Lower lobe of right lung (tissue), 2 donors: ENCODE results near the gene ECHS1. TPM values are rescaled to one million over a fixed set of nuclear protein-coding genes. Genes with fewer than 3 reads are reported as not detected.

Experiments used
- ATAC-seq, 2 donors: fragments of 200-7000 bp; cut with Tn5 transposase; one replicate each; pipeline ENCODE4 v1.9.1; 2020 to 2022; ENCODE audit warnings: mild to moderate bottlenecking in 2 of 2, moderate library complexity in 2 of 2
- DNase-seq: peaks from one replicate; pipeline ENCODE4 v3.0.0-alpha.2; 2020
- H3K27ac ChIP-seq: fragments of 200-600 bp; one replicate; pipeline ENCODE4 v1.8.0; 2022
- H3K27me3 ChIP-seq: fragments of 200-600 bp; one replicate; pipeline ENCODE4 v1.8.0; 2022; ENCODE audit warnings: low read depth
- H3K36me3 ChIP-seq: fragments of 200-600 bp; one replicate; pipeline ENCODE4 v1.8.0; 2022; ENCODE audit warnings: mild to moderate bottlenecking
- H3K4me1 ChIP-seq: fragments of 200-600 bp; one replicate; pipeline ENCODE4 v1.8.0; 2022
- H3K4me3 ChIP-seq: fragments of 200-600 bp; one replicate; pipeline ENCODE4 v1.8.0; 2022; ENCODE audit warnings: mild to moderate bottlenecking
- H3K9me3 ChIP-seq: fragments of 200-600 bp; one replicate; pipeline ENCODE4 v1.8.0; 2022
- CTCF ChIP-seq: fragments of 200-600 bp; IDR thresholded peaks from one replicate; pipeline ENCODE4 v1.8.0; 2022; ENCODE audit warnings: antibody characterized with exemption, mild to moderate bottlenecking
- intact Hi-C: fragments of 100-400 bp; cut with DNase I; formaldehyde crosslinking; loops from one replicate; pipeline ENCODE4 v1.11.0; 2022
- total RNA-seq: library from RNA; stranded (reverse); fragmentation: NEBNext Ultra II Directional; extraction: Animal tissue kit (Norgen Biotek cat#: 25700); gene quantifications from one replicate; pipeline ENCODE4 v1.2.1, GENCODE V29; 2021
- donor health status: DM: no; HTN: yes; CAD: no; lungs with severe emphysema.

Gene ECHS1
- total RNA-seq, 1 donor from 2014 or later: 59.5 TPM

- intact Hi-C loops: no loop called here
- H3K4me3 ChIP-seq: no peak overlapping the region
- H3K9me3 ChIP-seq: no peaks in the 10 kb centered on the region
- H3K36me3 ChIP-seq: no peaks in the 10 kb centered on the region
- peaks cover 42% of the 10 kb centered on the region for H3K27me3 ChIP-seq
- H3K4me1 ChIP-seq: peaks cover 22% of the 10 kb centered on the region
- TF ChIP-seq CTCF: no peak
- no peak overlapping the region for H3K27ac ChIP-seq
- DNase-seq (no peak), ATAC-seq (no peak)
Measured at GRCh38 chr10:133337370-133337725, 35.8 kb downstream of the ECHS1 start.

- TF ChIP-seq CTCF: no peak
- Histone ChIP-seq H3K4me1 (peaks cover 22% of the 10 kb centered on the region), H3K4me3 (peak within 1 kb of the TSS; percentile 45), H3K27ac (no peak within 1 kb of the TSS), H3K36me3 (no peaks in the 10 kb centered on the region), H3K9me3 (no peaks in the 10 kb centered on the region), H3K27me3 (peaks cover 44% of the 10 kb centered on the region)
- intact Hi-C loops: no loop called here
- DNase-seq (no peak), ATAC-seq (peak; percentile 20 to 35)
Measured at GRCh38 chr10:133336577-133337369, 36.4 kb downstream of the ECHS1 start, which contains the start of gene CALY. Gene CALY (minus strand): TSS chr10:133336896. CDS start chr10:133328989, 7,907 bp downstream.

- intact Hi-C loops: no loop called here
- H3K4me3 ChIP-seq: peak overlapping the region; percentile 45
- no peak for TF ChIP-seq CTCF
- H3K27me3 ChIP-seq: peaks cover 50% of the 10 kb centered on the region
- H3K27ac ChIP-seq: no peak overlapping the region
- ATAC-seq (no peak), DNase-seq (peak; percentile 43)
- no peaks in the 10 kb centered on the region for H3K36me3 ChIP-seq
- H3K4me1 ChIP-seq: peaks cover 22% of the 10 kb centered on the region
- no peaks in the 10 kb centered on the region for H3K9me3 ChIP-seq
Measured at GRCh38 chr10:133336118-133336576, 37.0 kb downstream of the ECHS1 start.

GRCh38 chr10:133335246-133336117, 37.7 kb downstream of the ECHS1 start:
- no peak for TF ChIP-seq CTCF
- peaks cover 22% of the 10 kb centered on the region for H3K4me1 ChIP-seq
- DNase-seq (peak; percentile 58), ATAC-seq (peak; percentile 34)
- peaks cover 53% of the 10 kb centered on the region for H3K27me3 ChIP-seq
- no peaks in the 10 kb centered on the region for H3K36me3 ChIP-seq
- H3K27ac ChIP-seq: no peak overlapping the region
- intact Hi-C loops: no loop called here
- H3K9me3 ChIP-seq: no peaks in the 10 kb centered on the region
- H3K4me3 ChIP-seq: peak overlapping the region; percentile 45

GRCh38 chr10:133334503-133335245, 38.5 kb downstream of the ECHS1 start:
- no peak for TF ChIP-seq CTCF
- Histone ChIP-seq H3K9me3 (no peaks in the 10 kb centered on the region), H3K4me1 (peaks cover 26% of the 10 kb centered on the region), H3K27ac (no peak overlapping the region), H3K27me3 (peaks cover 52% of the 10 kb centered on the region), H3K4me3 (peak overlapping the region; percentile 45), H3K36me3 (no peaks in the 10 kb centered on the region)
- DNase-seq (peak; percentile 51), ATAC-seq (peak; percentile 2 to 20)
- intact Hi-C loops: no loop called here
